GM18907 (cell line): ENCODE measurements around the gene KMT5C.

Experiments
- ATAC-seq: cut with Tn5 transposase; IDR thresholded peaks from one replicate; pipeline ENCODE4 v1.9.1; 2021; ENCODE audit warnings: mild to moderate bottlenecking, moderate library complexity; ENCODE audit not compliant: unreplicated experiment

KMT5C gene

DNA sequence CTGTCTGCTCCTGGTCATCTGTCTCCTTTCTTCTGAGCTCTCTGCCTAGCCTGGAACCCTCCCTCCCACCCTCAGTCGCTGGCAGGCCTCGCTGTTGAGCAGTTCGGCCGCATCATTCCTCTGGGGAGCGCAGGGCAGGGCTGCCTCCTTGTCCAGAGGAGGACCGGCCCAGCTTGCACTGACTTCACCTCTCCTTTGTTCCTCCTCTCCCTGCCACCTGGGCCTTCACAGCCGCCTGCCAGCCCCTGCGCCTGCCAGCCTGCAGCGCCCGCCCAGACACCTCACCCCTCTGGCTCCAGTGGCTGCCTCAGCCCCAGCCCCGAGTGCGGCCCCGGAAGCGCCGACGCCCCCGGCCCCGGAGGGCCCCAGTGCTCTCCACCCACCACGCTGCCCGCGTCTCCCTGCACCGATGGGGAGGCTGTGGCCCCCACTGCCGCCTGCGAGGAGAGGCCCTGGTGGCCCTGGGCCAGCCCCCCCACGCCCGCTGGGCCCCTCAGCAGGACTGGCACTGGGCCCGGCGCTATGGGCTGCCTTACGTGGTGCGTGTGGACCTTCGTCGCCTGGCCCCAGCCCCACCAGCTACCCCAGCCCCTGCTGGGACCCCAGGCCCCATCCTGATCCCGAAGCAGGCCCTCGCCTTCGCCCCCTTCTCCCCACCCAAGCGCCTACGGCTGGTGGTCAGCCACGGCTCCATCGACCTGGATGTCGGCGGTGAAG lies 7.2 kb downstream of the KMT5C start:
- ATAC-seq, result no peak

DNA sequence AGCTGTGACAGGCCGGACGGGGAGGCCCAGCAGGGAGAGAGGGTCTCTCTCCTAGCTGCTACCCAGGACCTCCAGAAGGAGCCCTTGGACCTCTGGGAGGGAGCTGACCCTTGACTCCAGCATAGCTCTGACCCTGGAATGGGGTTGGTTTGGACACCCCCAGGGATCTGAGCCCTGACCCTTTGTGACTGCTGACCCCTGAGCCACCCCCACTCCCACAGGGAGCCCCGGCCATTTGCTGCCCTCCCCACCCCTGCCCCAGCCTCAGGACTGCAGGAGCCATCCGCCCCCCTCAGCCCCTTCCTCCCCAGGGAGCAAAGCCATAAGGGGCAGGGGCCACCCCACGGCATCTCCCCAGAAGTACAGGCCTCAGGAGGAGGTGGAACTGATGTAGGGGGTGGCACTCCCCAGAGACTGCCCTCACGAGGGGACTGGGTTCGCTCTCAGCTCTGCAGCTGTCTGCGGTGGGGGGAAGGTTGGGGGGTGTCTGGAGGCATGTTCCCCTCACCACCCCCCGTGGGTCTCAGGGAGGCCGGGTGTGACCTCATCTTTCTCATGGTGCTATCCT lies 7.8 kb downstream of the KMT5C start:
- no peak for ATAC-seq

GRCh38 chr19:55348317-55349034 lies 8.8 kb downstream of the KMT5C start:
- no peak for ATAC-seq

GRCh38 chr19:55350620-55351315 lies 11.1 kb downstream of the KMT5C start:
- no peak for ATAC-seq

GRCh38 chr19:55352040-55352439 lies 12.4 kb downstream of the KMT5C start:
- ATAC-seq, result no peak

GRCh38 chr19:55352549-55353145 lies 13.0 kb downstream of the KMT5C start:
- ATAC-seq, result no peak

- ATAC-seq, result no peak
Measured at GRCh38 chr19:55353356-55353802, 13.7 kb downstream of the KMT5C start.

DNA sequence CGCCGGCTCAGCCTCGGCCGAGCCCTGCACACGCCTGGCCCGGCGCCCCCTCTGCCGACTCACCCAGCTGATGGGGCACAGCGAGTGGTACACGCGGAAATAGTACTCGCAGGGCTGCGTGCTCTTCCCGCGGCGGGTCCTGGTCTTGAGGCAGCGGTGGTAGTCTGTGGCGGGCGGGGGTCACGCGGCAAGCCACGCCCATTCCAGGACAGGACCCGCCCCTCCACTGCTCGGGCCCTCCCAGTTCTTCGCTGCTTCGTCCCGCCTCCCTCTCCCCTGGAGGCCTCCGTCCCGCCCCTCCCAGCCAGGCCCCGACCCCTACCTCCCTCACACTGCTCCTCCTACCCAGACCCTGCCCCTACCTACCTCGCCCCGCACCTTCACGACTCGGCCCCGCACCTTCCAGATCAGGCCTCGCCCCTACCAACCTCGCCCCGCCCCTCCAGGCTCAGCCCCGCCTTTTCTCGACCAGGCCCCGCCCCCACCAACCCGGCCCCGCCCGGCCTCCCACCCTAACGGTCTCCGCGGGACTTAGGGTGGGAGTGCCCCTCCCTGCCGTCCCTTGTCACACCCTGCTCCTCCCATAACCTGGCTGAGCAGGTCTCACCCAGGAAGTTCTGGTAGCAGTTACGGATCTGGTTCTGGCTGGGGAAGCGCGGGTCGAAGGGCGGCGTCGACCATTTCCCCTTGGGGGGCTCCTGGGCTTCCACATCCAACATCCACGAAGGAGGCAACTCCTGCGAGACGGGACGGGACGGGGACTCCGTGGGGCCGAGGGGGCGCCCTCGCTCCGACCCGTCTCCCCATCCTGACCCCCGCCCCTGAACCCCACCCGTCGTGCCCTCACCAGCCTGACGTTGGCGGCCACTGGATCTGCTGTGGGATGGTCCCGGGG lies 14.4 kb downstream of the KMT5C start:
- ATAC-seq, result no peak

DNA sequence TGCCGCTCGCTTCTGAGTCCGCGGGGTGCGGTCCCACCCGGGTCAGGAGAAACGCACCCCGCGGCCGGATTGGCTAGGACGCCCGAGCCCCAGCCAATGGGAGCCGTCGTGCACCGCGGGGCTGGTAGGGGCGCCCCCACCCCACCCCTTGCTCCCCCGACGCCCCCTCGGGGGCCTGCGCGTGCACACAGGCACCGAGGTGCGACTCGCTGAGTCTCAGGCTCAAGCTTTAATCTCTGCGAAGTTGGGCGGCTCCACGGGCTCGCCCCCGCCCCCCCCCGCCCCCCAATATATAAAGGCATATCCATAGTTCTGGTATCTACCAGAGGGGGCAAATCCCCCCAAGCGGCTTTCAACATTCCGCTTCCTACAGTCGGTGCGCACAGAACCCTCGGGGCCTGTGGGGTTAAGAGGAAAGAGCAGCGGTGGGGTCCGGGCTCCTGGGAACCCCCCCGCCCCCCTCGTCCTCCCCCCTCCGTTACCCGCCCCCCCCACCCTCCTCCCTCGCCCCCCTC lies 15.1 kb downstream of the KMT5C start, which contains the start of gene COX6B2:
COX6B2 (minus strand) TSS at position 22 of the 515 bp plus-strand sequence. CDS start 198 bp downstream, outside the sequence.
- ATAC-seq, result no peak

DNA sequence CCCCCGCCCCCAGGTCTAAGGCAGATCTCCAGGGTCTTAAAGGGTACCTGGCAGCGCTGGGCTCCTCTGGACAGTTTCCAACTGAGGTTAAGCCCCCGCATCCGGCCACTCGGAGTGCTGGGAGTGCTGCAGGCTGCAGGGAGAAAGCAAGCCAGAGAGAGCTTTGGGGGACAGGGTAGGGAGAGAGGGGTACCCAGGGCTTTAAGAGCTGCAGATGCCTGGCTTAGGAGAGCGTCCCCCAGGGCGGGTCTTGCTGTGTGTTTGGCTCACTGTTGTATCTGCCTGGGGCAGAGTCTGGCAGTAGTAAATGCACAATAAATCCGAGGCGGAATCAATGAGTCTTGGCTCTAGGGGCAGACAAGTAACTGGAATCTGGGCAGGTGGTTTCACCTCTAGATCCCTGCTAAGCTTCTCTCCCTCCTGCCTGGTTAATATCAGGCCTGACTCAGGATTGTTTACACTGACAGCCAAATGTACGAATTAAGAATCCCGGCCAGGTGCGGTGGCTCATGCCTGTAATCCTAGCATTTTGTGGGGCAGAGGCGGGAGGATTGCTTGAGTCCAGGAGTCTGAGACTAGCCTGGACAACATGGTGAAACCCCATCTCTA lies 15.6 kb downstream of the KMT5C start:
- ATAC-seq, result no peak

DNA sequence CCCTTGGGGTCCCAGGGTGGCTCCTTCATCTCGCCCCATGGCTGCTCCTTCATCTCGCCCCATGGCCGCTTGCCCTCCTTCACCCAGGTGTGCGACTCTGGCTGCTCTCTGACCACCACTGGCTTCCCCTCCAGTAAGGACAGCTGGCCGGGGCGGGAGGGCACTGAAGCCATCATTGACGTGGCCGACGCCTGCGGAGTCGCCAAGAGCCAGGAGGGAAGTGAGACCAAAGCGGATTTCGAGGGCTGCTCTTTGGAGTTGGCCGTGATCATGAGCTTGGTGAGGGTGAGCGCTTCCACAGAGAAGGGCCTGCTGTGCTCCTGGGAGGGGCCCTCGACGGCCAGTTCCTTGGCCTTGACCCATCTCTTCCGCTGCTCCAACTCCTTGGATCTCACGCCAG lies 18.8 kb downstream of the KMT5C start:
- ATAC-seq, result no peak

DNA sequence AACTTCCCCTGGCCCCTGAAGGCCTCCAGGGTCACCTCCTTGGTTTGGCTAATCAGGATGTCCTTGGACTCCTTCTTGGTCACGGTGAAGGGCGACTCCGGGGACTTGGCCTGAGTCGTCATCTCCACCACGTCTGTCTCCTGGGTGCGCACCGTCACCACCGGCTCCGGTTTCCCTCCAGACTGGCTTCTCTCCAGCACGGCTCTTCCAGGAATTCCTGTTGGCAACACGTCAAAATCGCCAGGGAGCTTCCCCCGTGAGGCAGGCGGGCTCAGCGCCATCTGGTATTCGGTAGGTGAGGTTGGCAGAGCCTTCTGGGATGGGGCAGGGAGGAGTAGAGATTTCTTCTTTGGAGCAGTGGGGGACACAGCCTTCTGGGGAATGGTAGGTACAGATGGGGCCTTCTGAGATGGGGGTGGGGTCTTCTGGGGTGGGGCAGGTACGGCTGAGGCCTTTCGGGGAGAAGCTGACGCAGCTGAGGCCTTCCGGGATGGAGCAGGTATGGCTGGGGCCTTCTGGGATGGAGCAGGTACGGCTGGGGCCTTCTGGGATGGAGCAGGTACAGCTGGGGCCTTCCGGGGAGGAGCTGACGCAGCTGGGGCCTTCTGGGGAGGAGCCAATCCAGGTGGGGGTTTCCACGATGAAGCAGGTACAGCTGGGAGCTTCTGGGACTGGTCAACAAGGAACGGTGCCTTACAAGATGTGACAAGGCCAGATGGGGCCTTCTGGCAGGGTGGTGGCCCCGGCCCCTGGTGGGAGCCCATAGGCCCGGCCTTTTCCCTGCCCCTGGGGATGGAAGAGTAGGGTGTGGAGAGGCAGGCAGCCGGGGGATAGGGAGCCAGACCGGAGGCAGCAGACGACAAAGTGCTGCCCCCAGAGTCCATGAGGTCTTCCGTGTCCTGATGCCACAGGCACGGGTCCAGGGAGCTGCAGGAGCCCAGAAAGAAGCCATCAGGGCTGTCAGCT lies 19.6 kb downstream of the KMT5C start:
- no peak for ATAC-seq

- no peak for ATAC-seq
Measured at GRCh38 chr19:55360902-55361301, 21.2 kb downstream of the KMT5C start.

DNA sequence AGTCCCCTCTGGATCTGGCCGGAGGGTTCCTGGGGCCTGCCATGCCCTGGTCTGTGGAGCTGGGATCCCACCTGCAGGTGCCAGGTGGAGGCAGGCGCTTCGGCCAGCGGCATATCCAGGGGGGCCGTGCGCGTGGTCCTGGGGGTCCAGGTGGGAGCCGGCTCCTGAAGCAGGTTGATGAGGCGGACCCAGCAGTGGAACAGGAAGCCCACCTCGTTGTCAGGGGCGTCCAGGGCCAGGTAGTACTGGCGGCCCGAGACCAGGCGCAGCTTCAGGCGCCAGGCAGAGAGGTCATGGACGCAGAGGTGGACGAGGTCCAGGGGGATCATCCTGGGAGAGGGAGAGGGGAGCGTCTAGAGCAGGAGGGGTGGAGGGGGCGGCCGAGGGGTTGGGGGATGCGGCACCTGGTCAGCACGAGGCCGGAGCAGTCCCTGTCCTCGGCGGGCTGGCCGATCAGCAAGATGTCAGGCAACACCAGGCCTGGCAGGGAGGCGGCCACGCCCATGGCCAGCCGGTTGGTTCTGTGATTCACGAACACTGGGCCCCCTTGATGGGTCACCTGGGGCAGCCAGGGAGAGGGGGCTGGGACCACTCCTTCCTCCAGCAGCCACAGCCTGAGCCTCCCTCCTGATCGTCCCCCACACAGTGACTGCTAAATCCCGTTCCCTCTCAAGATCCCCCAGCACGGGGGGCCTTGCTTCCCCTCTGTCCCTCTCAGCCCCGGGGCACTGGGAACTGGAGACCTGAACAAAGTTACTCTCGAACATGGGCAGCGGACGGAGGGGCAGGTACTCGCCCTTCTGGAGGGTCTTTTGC lies 22.7 kb downstream of the KMT5C start:
- no peak for ATAC-seq

DNA sequence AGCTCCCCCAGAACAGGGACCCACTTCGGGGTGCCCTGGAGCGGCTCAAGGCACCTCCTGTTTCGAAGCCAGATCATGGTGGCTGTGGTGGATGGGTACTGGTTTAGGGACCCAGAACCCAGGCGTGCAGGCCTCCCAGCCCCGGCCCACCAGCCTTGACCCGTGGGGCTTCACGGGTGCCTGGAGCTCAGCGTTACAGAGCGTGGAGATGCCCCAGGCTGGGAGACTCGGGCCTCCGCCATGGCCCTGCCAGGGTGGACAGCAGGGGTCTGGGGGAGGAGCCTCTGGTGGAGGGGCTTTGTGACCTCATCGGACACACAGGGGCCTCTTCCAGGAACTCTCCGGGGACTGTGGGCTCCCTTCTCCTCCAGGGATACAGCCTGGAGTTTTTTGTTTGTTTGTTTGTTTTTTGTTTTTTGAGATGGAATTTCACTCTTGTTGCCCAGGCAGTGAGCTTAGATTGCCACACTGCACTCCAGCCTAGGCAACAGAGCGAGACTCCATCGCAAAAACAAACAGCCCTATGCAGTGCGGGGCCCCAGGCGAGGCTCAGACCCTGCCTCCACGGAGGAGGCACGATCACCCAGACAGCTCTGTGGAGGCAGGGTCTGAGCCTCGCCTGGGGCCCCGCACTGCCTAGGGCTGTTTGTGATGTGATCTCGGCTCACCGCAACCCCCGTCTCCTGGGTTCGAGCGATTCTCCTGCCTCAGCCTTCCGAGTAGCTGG lies 23.5 kb downstream of the KMT5C start, which contains the start of gene GARIN5B:
GARIN5B (minus strand) TSS at position 271 of the 727 bp plus-strand sequence; CDS start at position 77, 194 bp downstream.
- ATAC-seq, result no peak

- ATAC-seq, result no peak
Measured at GRCh38 chr19:55365245-55365644, 25.6 kb downstream of the KMT5C start.
